Upper lobe of left lung (tissue), 4 donors: ENCODE data around the gene HECA.

Experiments
- CTCF ChIP-seq, 6 experiments: fragments of 450-650 bp in 4 of 6; fragments of 200-600 bp in 2 of 6; sonication (generic) in 2 of 6; IDR thresholded peaks; one replicate each; pipeline ENCODE4 v1.5.1; 2016 to 2019; ENCODE audit warnings: antibody characterized with exemption in 6 of 6
- EP300 ChIP-seq, 4 donors: sonication (generic); formaldehyde crosslinking; IDR thresholded peaks; one replicate each; pipeline ENCODE4 v1.5.1; 2017; ENCODE audit warnings: antibody characterized with exemption in 4 of 4, control low read depth in 2 of 4
- POLR2A ChIP-seq, 4 donors: fragments of 450-650 bp; IDR thresholded peaks; one replicate each; pipeline ENCODE4 v1.5.1; 2016 to 2017; ENCODE audit warnings: antibody characterized with exemption in 4 of 4, mild to moderate bottlenecking in 2 of 4
- POLR2AphosphoS5 ChIP-seq, 2 donors: sonication (generic); formaldehyde crosslinking; IDR thresholded peaks; one replicate each; pipeline ENCODE4 v1.5.1; 2017; ENCODE audit warnings: antibody characterized with exemption in 2 of 2

GRCh38 chr6:139134064-139134395 is 850 bp upstream of the HECA start:
- TF ChIP-seq POLR2AphosphoS5 (IDR thresholded peaks at IDR 0.05) (no peak), POLR2A (IDR thresholded peaks at IDR 0.05) (no peak), CTCF (IDR thresholded peaks at IDR 0.05) (no peak), EP300 (IDR thresholded peaks at IDR 0.05) (no peak)
